Heart right ventricle (tissue), 16 donors: ENCODE measurements around the gene TLL2. TPM values are rescaled to one million over a fixed set of nuclear protein-coding genes. Genes with fewer than 3 reads are reported as not detected.

Source experiments
- ATAC-seq, 8 donors: fragments of 200-7000 bp; cut with Tn5 transposase; one replicate each; pipeline ENCODE4 v1.9.1; 2020; ENCODE audit warnings: mild to moderate bottlenecking in 8 of 8, moderate library complexity in 8 of 8, moderate number of reproducible peaks in 1 of 8
- DNase-seq, 2 donors: peaks; one replicate each; pipeline ENCODE4 v3.0.0-alpha.2; 2020
- H3K27ac ChIP-seq, 10 donors: fragments of 200-600 bp; sonication (generic) in 2 of 10; one replicate each; pipeline versions ENCODE4 v1.5.0 to v1.8.0; 2020 to 2022; ENCODE audit warnings: mild to moderate bottlenecking in 3 of 10
- H3K27me3 ChIP-seq, 7 donors: fragments of 200-600 bp; one replicate each; pipeline ENCODE4 v1.8.0; 2021 to 2022; ENCODE audit warnings: mild to moderate bottlenecking in 2 of 7
- H3K36me3 ChIP-seq, 9 donors: fragments of 200-600 bp; sonication (generic) in 1 of 9; one replicate each; pipeline versions ENCODE4 v1.5.0 to v1.8.0; 2020 to 2022; ENCODE audit warnings: mild to moderate bottlenecking in 2 of 9
- H3K4me1 ChIP-seq, 9 donors: fragments of 200-600 bp; sonication (generic) in 1 of 9; one replicate each; pipeline versions ENCODE4 v1.5.0 to v1.8.0; 2020 to 2022; ENCODE audit warnings: mild to moderate bottlenecking in 4 of 9
- H3K4me3 ChIP-seq, 10 donors: fragments of 200-600 bp; sonication (generic) in 2 of 10; one replicate each; pipeline versions ENCODE4 v1.5.0 to v1.8.0; 2020 to 2022; ENCODE audit warnings: mild to moderate bottlenecking in 7 of 10, moderate library complexity in 2 of 10
- H3K9me3 ChIP-seq, 11 donors: fragments of 200-600 bp in 10 of 11; sonication (generic) in 2 of 11; one replicate each; pipeline versions ENCODE4 v1.5.0 to v1.8.0; 2013 to 2022; ENCODE audit warnings: mild to moderate bottlenecking in 2 of 11, control low read depth in 1 of 11, moderate library complexity in 1 of 11
- CTCF ChIP-seq, 9 donors: fragments of 200-600 bp; sonication (generic) in 2 of 9; IDR thresholded peaks; one replicate each; pipeline versions ENCODE4 v1.5.0 to v1.8.0; 2021 to 2022; ENCODE audit warnings: antibody characterized with exemption in 9 of 9, mild to moderate bottlenecking in 5 of 9, moderate library complexity in 1 of 9
- WGBS, 2 donors: extraction: QIAGEN DNeasy Blood & Tissue Kit; methylation state at CpG; one replicate each; pipeline ENCODE4 v1.1.7; 2013; ENCODE audit warnings: inconsistent platforms in 1 of 2; 5-methylcytosine and 5-hydroxymethylcytosine counted together
- intact Hi-C, 10 donors: fragments of 100-400 bp; cut with DNase I; formaldehyde crosslinking; loops; one replicate each; pipeline versions ENCODE4 v1.11.1 to v1.14.2; 2022
- polyA plus RNA-seq, 2 donors: library from polyadenylated mRNA; stranded (reverse); fragments of 200-250 nt; gene quantifications; one replicate each; pipeline ENCODE4 v1.2.3, GENCODE V29; 2013
- total RNA-seq, 10 donors: library from RNA; stranded (reverse); fragmentation: NEBNext Ultra II Directional in 3 of 10; extraction: Animal tissue kit (Norgen Biotek cat#: 25700) in 3 of 10; gene quantifications; one replicate each; pipeline versions ENCODE4 v1.2.1 to v1.2.4, GENCODE V29; 2021 to 2023
- donor health status: Arrhythmogenic right ventricular cardiomyopathy.
- donor health status: ischemic (EF 13 %, LVEDD 7.1; RV severe dilation, severe dysfunction).
- donor health status: healthy with polysubstance abuse.
- donor health status: DM: no; HTN: yes; CAD: no.
- donor health status: DM: no; HTN: no; CAD: no.
- donor health status: ischemic (EF 25% LVEDD 6.9; RV normal size, moderate dysfunction).
- donor health status: ischemic (EF 25% LVEDD 5.7; RV mildly dilated, moderate dysfunction).
- donor health status: healthy.
- donor health status: DM: yes; HTN: yes; CAD: no.
- donor health status: Ischemic cardiomyopathy.
- donor health status: ischemic (EF 35%, LVEDD 5.7; RV mildly dilated, moderate dysfunction).
- donor health status: nonischemic (EF 11% LVEDD 7.7; RV severe dilation, severe dysfunction).
- donor health status: DM: yes; HTN: yes; CAD: no.
- donor health status: PGD.
- donor health status: ischemic (EF 29% LVEDD 5.4; RV normal size, mild dysfunction).
- donor health status: nonischemic (EF 23%, LVEDD 6.1; RV moderate dilation, normal function).

Gene TLL2
- total and polyA plus RNA-seq, 12 donors = 2.3 to 9.2 (median 6.9) TPM

GRCh38 chr10:96509017-96509641 is 4.6 kb downstream of the TLL2 start:
- Histone ChIP-seq H3K9me3 (no peaks in the 10 kb centered on the region), H3K36me3 (no peaks in the 10 kb centered on the region), H3K4me3 (no peak overlapping the region), H3K27ac (no peak overlapping the region), H3K27me3 (peaks cover 0 to 26% (median 3%) of the 10 kb centered on the region in 7 donors), H3K4me1 (peaks cover 6 to 38% (median 21%) of the 10 kb centered on the region in 9 donors)
- ATAC-seq (no peak), DNase-seq (no peak)
- no peak for TF ChIP-seq CTCF (IDR thresholded peaks at IDR 0.05)
- 85 to 88% methylated on average over 3 of the region's 3 CpGs for WGBS, 2 donors
- intact Hi-C loops = no loop called here

- DNase-seq (no peak), ATAC-seq (no peak)
- intact Hi-C loops = no loop called here
- H3K4me1 ChIP-seq = peaks cover 0 to 20% (median 10%) of the 10 kb centered on the region in 9 donors
- TF ChIP-seq CTCF (IDR thresholded peaks at IDR 0.05) = no peak
- H3K4me3 ChIP-seq = no peak overlapping the region
- no peak overlapping the region for H3K27ac ChIP-seq
- no peaks in the 10 kb centered on the region for H3K9me3 ChIP-seq
- WGBS, 2 donors = 76 to 85% methylated on average over 2 of the region's 2 CpGs
- H3K36me3 ChIP-seq = no peaks in the 10 kb centered on the region
- peaks cover 0 to 5% (median 0%) of the 10 kb centered on the region in 7 donors for H3K27me3 ChIP-seq
These were observed 6.7 kb downstream of the TLL2 start for GRCh38 chr10:96507044-96507443.

- H3K36me3 ChIP-seq = no peaks in the 10 kb centered on the region
- no peaks in the 10 kb centered on the region for H3K27me3 ChIP-seq
- H3K4me3 ChIP-seq = no peak overlapping the region
- WGBS, 2 donors = 56 to 58% methylated on average over 12 of the region's 12 CpGs
- DNase-seq (no peak), ATAC-seq (peak in 6 of 8 donors; percentile 30 to 72 (median 50))
- intact Hi-C loops = no loop called here
- H3K9me3 ChIP-seq = no peaks in the 10 kb centered on the region
- peak overlapping the region in 5 of 10 donors; percentile 34 to 70 (median 55) for H3K27ac ChIP-seq
- H3K4me1 ChIP-seq = peaks cover 0 to 20% (median 10%) of the 10 kb centered on the region in 9 donors
- TF ChIP-seq CTCF (IDR thresholded peaks at IDR 0.05) = no peak
These were observed 8.3 kb downstream of the TLL2 start for GRCh38 chr10:96505150-96506136.

- no peaks in the 10 kb centered on the region for H3K36me3 ChIP-seq
- DNase-seq (no peak), ATAC-seq (no peak)
- H3K4me3 ChIP-seq = no peak overlapping the region
- H3K9me3 ChIP-seq = no peaks in the 10 kb centered on the region
- peaks cover 0 to 20% (median 10%) of the 10 kb centered on the region in 9 donors for H3K4me1 ChIP-seq
- intact Hi-C loops = no loop called here
- H3K27me3 ChIP-seq = no peaks in the 10 kb centered on the region
- TF ChIP-seq CTCF (IDR thresholded peaks at IDR 0.05) = no peak
- H3K27ac ChIP-seq = no peak overlapping the region
- WGBS, 2 donors = 89 to 91% methylated on average over 7 of the region's 7 CpGs
These were observed 11.0 kb downstream of the TLL2 start for GRCh38 chr10:96502561-96503282.
